Activated CD8-positive, alpha-beta memory T cell treated with anti-CD3 and anti-CD28 coated beads for 1 hour (primary cell): ENCODE measurements around the gene DDHD1.
"Not testable (repeated sequence)": the region's sequence is repeated elsewhere in the genome, so short reads cannot be mapped to it uniquely, and the experiment has no call there.

Source experiments
- DNase-seq, 2 donors: peaks; one replicate each; pipeline ENCODE4 v3.0.0-alpha.2; 2020; ENCODE audit warnings: low read depth in 1 of 2; ENCODE audit errors: extremely low read depth in 1 of 2

Gene DDHD1

GRCh38 chr14:53152887-53153701, at the start of gene DDHD1:
DDHD1 (minus strand) TSS chr14:53153323; CDS start chr14:53153098, 225 bp downstream.
- peak; percentile 49 to 80 for DNase-seq

GRCh38 chr14:53195949-53196348, 42.8 kb upstream of the DDHD1 start:
- DNase-seq, result no peak

GRCh38 chr14:53193193-53193592, 40.1 kb upstream of the DDHD1 start:
- DNase-seq, result no peak

- DNase-seq, result no peak
Measured at GRCh38 chr14:53192052-53192760, 39.1 kb upstream of the DDHD1 start.

- DNase-seq, result no peak
Measured at GRCh38 chr14:53190938-53191337, 37.8 kb upstream of the DDHD1 start.

- DNase-seq, result no peak
Measured at GRCh38 chr14:53187921-53188463, 34.9 kb upstream of the DDHD1 start.

- no peak for DNase-seq
Measured at GRCh38 chr14:53186532-53186931, 33.4 kb upstream of the DDHD1 start.

GRCh38 chr14:53183611-53184010, 30.5 kb upstream of the DDHD1 start:
- no peak for DNase-seq

GRCh38 chr14:53183056-53183455, 29.9 kb upstream of the DDHD1 start:
- no peak for DNase-seq

- not testable (repeated sequence) for DNase-seq
Measured at GRCh38 chr14:53181463-53182081, 28.4 kb upstream of the DDHD1 start.

- no peak for DNase-seq
Measured at GRCh38 chr14:53180272-53181221, 27.4 kb upstream of the DDHD1 start.

GRCh38 chr14:53179486-53180005, 26.4 kb upstream of the DDHD1 start:
- DNase-seq, result not testable (repeated sequence)

- DNase-seq, result no peak
Measured at GRCh38 chr14:53175375-53175774, 22.3 kb upstream of the DDHD1 start.

GRCh38 chr14:53174918-53175317, 21.8 kb upstream of the DDHD1 start:
- no peak for DNase-seq

GRCh38 chr14:53168786-53169185, 15.7 kb upstream of the DDHD1 start:
- no peak for DNase-seq

GRCh38 chr14:53167602-53168328, 14.6 kb upstream of the DDHD1 start:
- no peak for DNase-seq

- DNase-seq, result no peak
Measured at GRCh38 chr14:53161758-53162435, 8.8 kb upstream of the DDHD1 start.

- no peak for DNase-seq
Measured at GRCh38 chr14:53156238-53156637, 3.1 kb upstream of the DDHD1 start.

- no peak for DNase-seq
Measured at GRCh38 chr14:53153702-53154112, 584 bp upstream of the DDHD1 start.
